H1 (cell line): ENCODE results near the gene KCNH8. TPM values are rescaled to one million over a fixed set of nuclear protein-coding genes. Genes with fewer than 3 reads are reported as not detected.

ENCODE experiments used
- CTCF ChIP-seq, 3 experiments: IDR thresholded peaks; 1 replicate in 2 of 3; 2 replicates in 1 of 3; pipeline versions ENCODE4 v1.5.1 to v1.6.1; 2011; ENCODE audit warnings: low read length in 3 of 3, mild to moderate bottlenecking in 3 of 3, inconsistent platforms in 2 of 3, low read depth in 1 of 3, moderate library complexity in 1 of 3; ENCODE audit not compliant: insufficient read depth in 1 of 3; ENCODE audit errors: control extremely low read depth in 1 of 3
- GTF2F1 ChIP-seq: IDR thresholded peaks from 2 replicates; pipeline ENCODE4 v1.6.1; 2012; ENCODE audit warnings: low read depth, low read length, improper control_type of control experiment, borderline replicate concordance
- JUN ChIP-seq: IDR thresholded peaks from 2 replicates; pipeline ENCODE4 v1.6.1; 2011; ENCODE audit warnings: low read depth, mild to moderate bottlenecking, improper control_type of control experiment, low read length
- SP4 ChIP-seq: IDR thresholded peaks from 2 replicates; pipeline ENCODE4 v1.6.1; 2012; ENCODE audit warnings: low read length, inconsistent platforms
- SRF ChIP-seq: IDR thresholded peaks from 2 replicates; pipeline ENCODE4 v1.6.1; 2011; ENCODE audit warnings: mild to moderate bottlenecking, low read depth, low read length, moderate library complexity
- polyA plus RNA-seq, 7 experiments: library from polyadenylated mRNA; depleted of rRNA in 3 of 7; stranded (reverse) in 5 of 7; unstranded in 2 of 7; fragments of >200 nt in 5 of 7; fragments of 200-250 nt in 2 of 7; gene quantifications; 1 replicate in 5 of 7; 2 replicates in 1 of 7; 4 replicates in 1 of 7; pipeline versions ENCODE4 v1.2.1 to v1.2.3, GENCODE V29; 2011 to 2013; ENCODE audit warnings: missing spikeins in 2 of 7, mixed read lengths in 2 of 7
- total RNA-seq: library from RNA; stranded (reverse); fragmentation: NEBNext Ultra II Directional; extraction: Animal tissue kit (Norgen Biotek cat#: 25700); gene quantifications from 2 replicates; pipeline ENCODE4 v1.2.1, GENCODE V29; 2021

The KCNH8 gene
- total and polyA plus RNA-seq, 2 of the 8 experiments (the other 6 are each of a cell fraction or from before 2014, with no cell fraction given) = 2.2 to 2.4 TPM

DNA sequence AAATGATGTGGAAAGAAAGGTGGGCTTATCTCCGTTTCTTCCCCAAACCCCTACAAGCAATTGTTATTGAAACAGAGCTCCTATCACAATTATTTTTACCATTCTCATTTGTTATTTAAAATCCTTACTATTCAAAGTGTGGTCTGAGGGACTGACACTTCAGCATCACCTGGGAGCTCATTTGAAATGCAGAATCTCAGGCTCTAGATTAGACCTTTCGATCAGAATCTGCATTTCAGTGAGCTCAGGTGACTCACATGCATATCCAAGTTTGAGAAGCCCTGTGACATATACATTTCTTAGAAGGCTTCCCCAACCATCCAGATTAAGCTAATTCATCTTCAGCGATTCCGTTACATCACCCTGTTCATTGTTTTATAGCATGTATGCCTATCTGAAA lies 145.0 kb downstream of the KCNH8 start (continued):
- TF ChIP-seq JUN (no peak), GTF2F1 (no peak), SP4 (no peak), CTCF (IDR thresholded peaks at IDR 0.05; ENCODE audit: control extremely low read depth in 1 of 3, insufficient read depth in 1 of 3, low read depth in 1 of 3, low read length in 3 of 3) (no peak), SRF (no peak)
